Psoas muscle (tissue), 8 donors: ENCODE results near the gene NENF. TPM values are rescaled to one million over a fixed set of nuclear protein-coding genes. Genes with fewer than 3 reads are reported as not detected.

Experiments used
- ATAC-seq, 4 donors: fragments of 200-7000 bp; cut with Tn5 transposase; one replicate each; pipeline ENCODE4 v1.9.1; 2020; ENCODE audit warnings: moderate library complexity in 3 of 4, mild to moderate bottlenecking in 2 of 4
- DNase-seq, 2 donors: peaks; one replicate each; pipeline ENCODE4 v3.0.0-alpha.2; 2020
- H3K27ac ChIP-seq: fragments of 200-600 bp; one replicate; pipeline ENCODE4 v1.8.0; 2022
- H3K27me3 ChIP-seq, 3 donors: fragments of 200-600 bp in 1 of 3; one replicate each; pipeline versions ENCODE4 v1.6.1 to v1.8.0; 2013 to 2022; ENCODE audit warnings: low read length in 2 of 3, mild to moderate bottlenecking in 2 of 3, moderate library complexity in 1 of 3; ENCODE audit not compliant: insufficient read depth in 3 of 3
- H3K36me3 ChIP-seq, 2 donors: fragments of 200-600 bp in 1 of 2; one replicate each; pipeline versions ENCODE4 v1.6.1 to v1.8.0; 2013 to 2022; ENCODE audit warnings: low read depth in 1 of 2, mild to moderate bottlenecking in 1 of 2, moderate library complexity in 1 of 2; ENCODE audit not compliant: insufficient read depth in 1 of 2
- H3K4me1 ChIP-seq: fragments of 200-600 bp; one replicate; pipeline ENCODE4 v1.8.0; 2022
- H3K4me3 ChIP-seq: fragments of 200-600 bp; one replicate; pipeline ENCODE4 v1.8.0; 2022; ENCODE audit warnings: mild to moderate bottlenecking
- H3K9me3 ChIP-seq: fragments of 200-600 bp; one replicate; pipeline ENCODE4 v1.8.0; 2022
- CTCF ChIP-seq: fragments of 200-600 bp; IDR thresholded peaks from one replicate; pipeline ENCODE4 v1.8.0; 2022; ENCODE audit warnings: antibody characterized with exemption
- WGBS, 3 donors: extraction: QIAGEN DNeasy Blood & Tissue Kit; methylation state at CpG; one replicate each; pipeline versions ENCODE4 v1.1.6 to v1.1.7; 2013; 5-methylcytosine and 5-hydroxymethylcytosine counted together
- intact Hi-C, 2 donors: fragments of 100-400 bp; cut with DNase I; formaldehyde crosslinking; loops; one replicate each; pipeline versions ENCODE4 v1.11.0 to v1.14.2; 2022
- polyA plus RNA-seq, 3 donors: library from polyadenylated mRNA; stranded (reverse); fragments of 200-250 nt; gene quantifications; one replicate each; pipeline ENCODE4 v1.2.3, GENCODE V29; 2013
- total RNA-seq, 4 donors: library from RNA; stranded (reverse); fragmentation: NEBNext Ultra II Directional in 2 of 4; extraction: Animal tissue kit (Norgen Biotek cat#: 25700) in 2 of 4; gene quantifications; one replicate each; pipeline versions ENCODE4 v1.2.1 to v1.2.4, GENCODE V29; 2021 to 2023
- donor health status: healthy with polysubstance abuse.
- donor health status: DM: no; HTN: no; CAD: no; lungs with moderate emphysema.
- donor health status: Bipolar disorder and iron deficiency.
- donor health status: healthy.
- donor health status: DM: yes; HTN: yes; CAD: no.
- donor health status: DM: no; HTN: no; CAD: no.
- donor health status: DM: no; HTN: no; CAD: no.
- donor health status: DM: yes; HTN: yes; CAD: no.

Gene NENF
- total and polyA plus RNA-seq, 7 donors, result 59.3 to 74.9 (median 64.2) TPM

- Histone ChIP-seq H3K27me3 (no peaks in the 10 kb centered on the region), H3K4me1 (peaks cover 17% of the 10 kb centered on the region), H3K4me3 (no peak overlapping the region), H3K9me3 (no peaks in the 10 kb centered on the region), H3K36me3 (no peaks in the 10 kb centered on the region), H3K27ac (peak overlapping the region; percentile 59)
- intact Hi-C loops, result loop anchor here (5.0 to 10.0 kb wide), 4 partner anchors 84 to 774 kb away; partner anchors contain the start of gene NEK2 (in 1 of the 2)
- no peak for TF ChIP-seq CTCF
- DNase-seq (no peak), ATAC-seq (no peak)
- 80 to 86% (median 86%) methylated on average over 6 of the region's 6 CpGs for WGBS, 3 donors
Observed at GRCh38 chr1:212451416-212452322, 18.9 kb downstream of the NENF start.

- Histone ChIP-seq H3K4me1 (peaks cover 17% of the 10 kb centered on the region), H3K27me3 (no peaks in the 10 kb centered on the region), H3K9me3 (no peaks in the 10 kb centered on the region), H3K27ac (no peak overlapping the region), H3K4me3 (no peak overlapping the region), H3K36me3 (no peaks in the 10 kb centered on the region)
- no peak for ATAC-seq
- intact Hi-C loops, result loop anchor here (5.0 to 10.0 kb wide), 4 partner anchors 85 to 775 kb away; partner anchors contain the start of gene NEK2 (in 1 of the 2)
- peak in 1 of 2 donors; percentile 26 for DNase-seq
- no peak for TF ChIP-seq CTCF
- WGBS, 3 donors, result 34 to 35% (median 35%) methylated on average over 15 of the region's 15 CpGs
Observed at GRCh38 chr1:212452323-212453155, 19.8 kb downstream of the NENF start.

GRCh38 chr1:212453156-212453857 lies 20.6 kb downstream of the NENF start:
- DNase-seq, result no peak
- no peaks in the 10 kb centered on the region for H3K27me3 ChIP-seq
- TF ChIP-seq CTCF, result no peak
- H3K9me3 ChIP-seq, result no peaks in the 10 kb centered on the region
- H3K27ac ChIP-seq, result no peak overlapping the region
- H3K36me3 ChIP-seq, result no peaks in the 10 kb centered on the region
- peaks cover 17% of the 10 kb centered on the region for H3K4me1 ChIP-seq
- WGBS, 3 donors, result 53 to 59% (median 59%) methylated on average over 12 of the region's 12 CpGs
- no peak for ATAC-seq
- no peak overlapping the region for H3K4me3 ChIP-seq
- intact Hi-C loops, result loop anchor here (5.0 to 10.0 kb wide), 4 partner anchors 86 to 776 kb away; partner anchors contain the start of gene NEK2 (in 1 of the 2)

- H3K27me3 ChIP-seq, result no peaks in the 10 kb centered on the region
- intact Hi-C loops, result loop anchor here (5.0 to 10.0 kb wide), 5 partner anchors 87 to 777 kb away; partner anchors contain the start of gene NEK2 (in 1 of the 2)
- no peaks in the 10 kb centered on the region for H3K36me3 ChIP-seq
- DNase-seq (no peak), ATAC-seq (no peak)
- peaks cover 17% of the 10 kb centered on the region for H3K4me1 ChIP-seq
- TF ChIP-seq CTCF, result no peak
- no peak overlapping the region for H3K4me3 ChIP-seq
- H3K9me3 ChIP-seq, result no peaks in the 10 kb centered on the region
- 88 to 91% (median 88%) methylated on average over 3 of the region's 3 CpGs for WGBS, 3 donors
- no peak overlapping the region for H3K27ac ChIP-seq
Observed at GRCh38 chr1:212454741-212455140, 22.0 kb downstream of the NENF start.
